Raji (cell line): Measurements from ENCODE around the gene WDR93.

Experiments used
- POLR2A ChIP-seq: IDR thresholded peaks from 2 replicates; pipeline ENCODE4 v1.6.1; 2011; ENCODE audit warnings: low read depth, low read length, control low read depth; ENCODE audit not compliant: insufficient read depth

Gene WDR93

GRCh38 chr15:89654847-89655805, 35.5 kb upstream of the WDR93 start, which contains the start of gene KIF7:
Gene KIF7 (minus strand): TSS chr15:89655467. CDS start chr15:89652930, 2,537 bp downstream.
- no peak for TF ChIP-seq POLR2A

- TF ChIP-seq POLR2A: no peak
Measured at GRCh38 chr15:89656116-89656815, 34.3 kb upstream of the WDR93 start.

- TF ChIP-seq POLR2A: no peak
Measured at GRCh38 chr15:89657686-89658200, 32.9 kb upstream of the WDR93 start.

DNA sequence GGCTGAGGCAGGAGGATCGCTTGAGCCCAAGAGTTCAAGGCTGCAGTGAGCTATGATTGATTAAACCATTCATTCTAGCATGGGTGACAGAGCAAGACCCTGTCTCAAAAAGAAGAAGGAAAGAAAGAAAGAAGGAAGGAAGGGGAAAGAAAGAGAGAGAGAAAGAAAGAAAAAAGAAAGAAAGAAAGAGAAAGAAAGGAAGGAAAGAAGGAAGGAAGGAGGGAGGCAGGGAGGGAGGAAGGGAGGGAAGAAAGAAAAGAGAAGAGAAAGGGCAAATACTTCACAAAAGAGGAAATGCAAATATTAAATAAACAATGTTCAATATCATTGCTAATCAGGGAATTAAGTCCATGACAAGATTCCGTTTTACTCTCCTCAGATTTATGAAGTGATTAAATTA, 31.3 kb upstream of the WDR93 start:
- TF ChIP-seq POLR2A: no peak

GRCh38 chr15:89660556-89660955, 30.1 kb upstream of the WDR93 start:
- TF ChIP-seq POLR2A: no peak

- TF ChIP-seq POLR2A: no peak
Measured at GRCh38 chr15:89662893-89663626, 27.6 kb upstream of the WDR93 start.

- TF ChIP-seq POLR2A: no peak
Measured at GRCh38 chr15:89664441-89665350, 25.9 kb upstream of the WDR93 start.

- TF ChIP-seq POLR2A: no peak
Measured at GRCh38 chr15:89665449-89666181, 25.0 kb upstream of the WDR93 start.

DNA sequence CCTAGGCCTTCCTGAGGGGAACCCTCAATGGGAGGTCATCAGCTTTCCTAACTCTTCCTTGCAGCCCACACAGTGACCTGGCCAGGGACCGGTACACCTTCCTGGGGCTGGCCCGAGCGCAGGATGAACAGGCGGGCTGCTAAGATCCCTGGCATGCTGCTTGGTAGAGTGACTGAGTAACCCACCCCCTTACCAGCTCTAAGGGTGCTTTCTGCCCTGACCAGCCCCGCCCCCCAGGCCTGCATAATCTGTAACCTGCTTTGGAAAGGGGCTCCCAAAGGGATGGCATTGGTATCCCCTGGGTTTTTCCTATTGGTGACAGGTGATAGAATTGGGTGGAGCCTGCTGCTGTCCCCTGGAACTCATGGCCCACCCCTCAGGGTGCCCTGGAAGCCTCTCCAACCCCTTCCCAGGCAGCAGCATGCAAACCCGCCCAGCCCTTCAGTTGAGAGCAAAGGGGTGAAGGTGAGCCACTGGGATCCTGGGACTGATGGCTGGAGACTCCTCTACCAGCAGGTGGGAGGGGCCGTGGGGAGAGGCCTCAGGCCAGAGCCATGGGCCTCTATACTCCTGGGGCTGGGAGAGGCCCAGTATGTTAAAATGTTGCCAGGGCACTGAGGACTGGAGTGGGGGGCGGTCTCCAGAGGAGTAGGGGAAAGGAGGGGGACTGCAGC, 24.3 kb upstream of the WDR93 start:
- no peak for TF ChIP-seq POLR2A

DNA sequence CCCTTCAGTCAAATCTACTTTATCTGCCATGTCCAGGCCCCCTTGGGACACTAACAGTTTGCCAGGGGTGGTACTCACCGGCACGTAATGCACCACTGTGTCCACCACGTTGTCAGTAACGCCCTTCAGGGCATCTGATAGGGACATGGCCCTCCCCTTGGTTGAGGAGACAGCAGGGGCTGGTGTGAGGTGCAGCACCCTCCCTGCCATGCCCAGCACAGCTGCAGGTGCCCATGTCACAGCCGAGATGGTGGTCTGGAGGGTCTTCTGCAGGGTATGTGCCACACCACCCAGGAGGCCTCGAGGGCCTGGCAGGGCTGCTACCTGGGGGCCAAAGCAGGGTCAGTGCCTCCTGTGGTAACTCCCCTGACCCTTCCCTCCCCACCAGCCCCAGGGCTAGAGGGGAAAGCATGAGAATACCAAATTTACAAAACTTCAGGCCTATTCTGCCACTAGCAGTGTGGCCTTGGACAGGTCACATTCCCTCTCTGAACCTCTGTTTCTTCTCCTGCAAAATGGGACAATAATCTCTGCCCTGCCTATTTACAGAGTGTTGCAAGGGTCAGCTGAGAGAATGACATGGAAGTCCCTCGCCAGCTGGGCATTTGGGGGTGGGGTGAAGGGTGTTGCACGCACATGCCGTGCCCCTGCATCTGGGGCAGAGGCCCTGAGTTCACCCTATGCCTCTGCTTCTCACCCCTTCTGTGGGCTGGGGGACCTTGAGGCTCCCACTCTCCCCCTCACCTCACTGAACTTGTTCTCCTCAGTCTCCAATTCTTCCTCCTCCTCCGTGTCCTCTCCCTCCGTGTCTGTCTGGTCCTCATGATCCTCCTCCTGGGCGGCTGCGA, 23.5 kb upstream of the WDR93 start:
- no peak for TF ChIP-seq POLR2A

DNA sequence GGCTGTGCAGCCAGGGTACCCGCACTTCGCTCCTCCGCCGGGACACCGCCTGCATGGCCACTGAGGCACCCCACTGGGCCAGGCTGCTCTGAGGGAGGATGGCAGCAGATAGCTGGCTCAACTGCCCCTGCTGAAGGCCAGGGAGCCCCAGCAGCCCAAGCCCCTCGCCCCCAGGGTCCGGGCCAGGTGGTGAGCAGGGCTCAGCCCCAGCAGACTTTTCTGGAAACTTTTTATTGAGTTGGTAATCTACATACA, 23.0 kb upstream of the WDR93 start:
- no peak for TF ChIP-seq POLR2A

- no peak for TF ChIP-seq POLR2A
Measured at GRCh38 chr15:89668171-89668570, 22.4 kb upstream of the WDR93 start.
